Central memory CD8-positive, alpha-beta T cell (primary cell): ENCODE results near the gene BOD1L1.
"Not testable (repeated sequence)": the region's sequence is repeated elsewhere in the genome, so short reads cannot be mapped to it uniquely, and the experiment has no call there.

Experiments
- ATAC-seq: fragments of 150-1000 bp; cut with Tn5 transposase; replicated peaks from 2 replicates; pipeline ENCODE4 v1.10.0; 2022; ENCODE audit warnings: mild to moderate bottlenecking, moderate FRiP score, moderate number of reproducible peaks; ENCODE audit not compliant: poor library complexity, severe bottlenecking; ENCODE audit errors: extremely low read depth
- DNase-seq, 2 donors: peaks; one replicate each; pipeline ENCODE4 v3.0.0; 2021; ENCODE audit warnings: low spot score in 2 of 2
- H3K27ac Mint-ChIP-seq: one replicate; pipeline ENCODE4 v1.8.0; 2022; ENCODE audit warnings: low read depth, mild to moderate bottlenecking, moderate library complexity, mixed read lengths
- H3K27me3 Mint-ChIP-seq: one replicate; pipeline ENCODE4 v1.8.0; 2022; ENCODE audit warnings: mixed read lengths
- H3K36me3 Mint-ChIP-seq: one replicate; pipeline ENCODE4 v1.8.0; 2022; ENCODE audit warnings: mild to moderate bottlenecking, moderate library complexity, mixed read lengths; ENCODE audit not compliant: insufficient read depth
- H3K4me1 Mint-ChIP-seq: one replicate; pipeline ENCODE4 v1.8.0; 2022; ENCODE audit warnings: mixed read lengths
- H3K4me3 Mint-ChIP-seq: one replicate; pipeline ENCODE4 v1.8.0; 2022; ENCODE audit warnings: mild to moderate bottlenecking, moderate library complexity, mixed read lengths
- H3K9me3 Mint-ChIP-seq: one replicate; pipeline ENCODE4 v1.8.0; 2022; ENCODE audit warnings: mixed read lengths

Gene BOD1L1

DNA sequence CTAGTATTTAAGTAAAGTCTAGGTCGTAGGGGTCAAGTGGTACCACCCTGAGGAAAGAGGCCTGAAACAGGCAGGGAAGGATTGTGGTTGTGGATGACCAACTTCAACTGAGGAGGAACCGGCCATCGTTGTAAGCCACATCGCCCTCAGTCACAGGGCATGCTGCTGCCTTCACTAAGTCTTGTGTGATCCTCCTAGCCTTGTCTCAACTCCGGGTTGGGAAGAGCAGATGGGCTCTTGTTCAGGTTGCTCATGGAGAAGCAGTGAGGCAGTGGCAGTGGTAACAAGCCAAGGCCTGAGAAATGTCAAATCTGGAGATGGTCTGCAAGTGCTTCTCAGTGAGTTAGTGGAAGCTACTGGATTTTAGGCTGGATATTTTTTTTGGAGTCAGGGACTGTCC lies 60.4 kb downstream of the BOD1L1 start:
- ATAC-seq (no peak), DNase-seq (no peak)
- H3K27ac Mint-ChIP-seq = no peak overlapping the region
- peaks cover 4% of the 10 kb centered on the region for H3K4me1 Mint-ChIP-seq
- no peaks in the 10 kb centered on the region for H3K9me3 Mint-ChIP-seq
- no peak overlapping the region for H3K4me3 Mint-ChIP-seq
- no peaks in the 10 kb centered on the region for H3K27me3 Mint-ChIP-seq
- H3K36me3 Mint-ChIP-seq = peaks cover 30% of the 10 kb centered on the region

- peaks cover 21% of the 10 kb centered on the region for H3K27me3 Mint-ChIP-seq
- no peaks in the 10 kb centered on the region for H3K4me1 Mint-ChIP-seq
- no peak for DNase-seq
- H3K9me3 Mint-ChIP-seq = no peaks in the 10 kb centered on the region
- H3K4me3 Mint-ChIP-seq = no peak overlapping the region
- H3K27ac Mint-ChIP-seq = no peak overlapping the region
- peaks cover 2% of the 10 kb centered on the region for H3K36me3 Mint-ChIP-seq
- no peak for ATAC-seq
Observed at GRCh38 chr4:13562876-13563275, 64.6 kb downstream of the BOD1L1 start.

DNA sequence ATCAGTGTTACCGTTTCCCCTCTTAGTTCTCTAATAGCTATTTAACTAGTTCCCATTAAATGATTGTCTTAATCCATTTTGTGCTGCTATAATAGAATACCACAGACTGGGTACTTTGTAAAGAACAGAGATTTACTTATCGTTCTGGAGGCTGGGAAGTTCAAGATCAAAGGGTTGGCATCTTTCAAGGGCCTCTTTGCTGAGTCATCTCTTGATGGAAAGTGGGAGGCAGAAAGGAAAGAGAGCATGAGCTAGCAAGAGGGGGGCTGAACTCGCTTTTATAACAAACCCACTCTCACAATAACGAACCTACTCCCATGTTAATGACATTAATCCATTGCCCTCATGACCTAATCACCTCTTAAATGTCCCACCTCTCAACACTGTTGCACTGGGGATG lies 65.9 kb downstream of the BOD1L1 start:
- no peak overlapping the region for H3K4me3 Mint-ChIP-seq
- H3K9me3 Mint-ChIP-seq = no peaks in the 10 kb centered on the region
- H3K4me1 Mint-ChIP-seq = no peaks in the 10 kb centered on the region
- ATAC-seq (no peak), DNase-seq (no peak)
- H3K27ac Mint-ChIP-seq = no peak overlapping the region
- peaks cover 27% of the 10 kb centered on the region for H3K27me3 Mint-ChIP-seq
- peaks cover 2% of the 10 kb centered on the region for H3K36me3 Mint-ChIP-seq

- DNase-seq, H3K36me3 Mint-ChIP-seq, H3K4me3 Mint-ChIP-seq, ATAC-seq, H3K9me3 Mint-ChIP-seq, H3K27ac Mint-ChIP-seq, H3K4me1 Mint-ChIP-seq: not testable (repeated sequence)
- H3K27me3 Mint-ChIP-seq = peaks cover 31% of the 10 kb centered on the region
Observed at GRCh38 chr4:13560111-13560510, 67.4 kb downstream of the BOD1L1 start.

DNA sequence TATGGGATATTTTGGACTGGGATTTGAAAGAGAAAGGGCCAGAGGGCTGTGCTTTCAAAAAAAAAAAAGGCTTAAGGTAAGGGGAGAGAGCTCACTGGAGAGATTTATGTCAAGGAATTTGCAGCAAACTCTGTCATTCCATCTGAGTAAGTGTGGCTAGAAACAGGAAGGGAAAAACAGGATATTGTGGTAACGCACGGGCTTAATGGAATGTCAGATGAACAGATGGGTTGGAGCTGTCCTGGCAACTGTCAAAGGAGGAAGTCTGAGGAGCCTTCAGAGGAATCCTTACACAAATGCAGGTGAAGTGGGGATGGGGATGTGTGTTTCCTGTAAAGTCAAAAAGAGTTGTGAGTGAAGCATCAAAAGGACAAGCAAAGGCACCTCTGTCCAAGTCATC lies 68.1 kb downstream of the BOD1L1 start:
- Mint-ChIP-seq H3K36me3 (no peaks in the 10 kb centered on the region), H3K27me3 (peaks cover 32% of the 10 kb centered on the region), H3K9me3 (no peaks in the 10 kb centered on the region), H3K27ac (no peak overlapping the region), H3K4me3 (no peak overlapping the region), H3K4me1 (no peaks in the 10 kb centered on the region)
- no peak for ATAC-seq
- no peak for DNase-seq

GRCh38 chr4:13558881-13559280 lies 68.6 kb downstream of the BOD1L1 start:
- peaks cover 38% of the 10 kb centered on the region for H3K27me3 Mint-ChIP-seq
- ATAC-seq = no peak
- no peak overlapping the region for H3K27ac Mint-ChIP-seq
- H3K9me3 Mint-ChIP-seq = no peaks in the 10 kb centered on the region
- H3K4me3 Mint-ChIP-seq = no peak overlapping the region
- DNase-seq = no peak
- H3K36me3 Mint-ChIP-seq = no peaks in the 10 kb centered on the region
- no peaks in the 10 kb centered on the region for H3K4me1 Mint-ChIP-seq

- H3K4me1 Mint-ChIP-seq = no peaks in the 10 kb centered on the region
- no peaks in the 10 kb centered on the region for H3K36me3 Mint-ChIP-seq
- H3K9me3 Mint-ChIP-seq = no peaks in the 10 kb centered on the region
- ATAC-seq = no peak
- H3K4me3 Mint-ChIP-seq = no peak overlapping the region
- H3K27me3 Mint-ChIP-seq = peaks cover 64% of the 10 kb centered on the region
- no peak overlapping the region for H3K27ac Mint-ChIP-seq
- no peak for DNase-seq
Observed at GRCh38 chr4:13555325-13555724, 72.2 kb downstream of the BOD1L1 start.

GRCh38 chr4:13553081-13553480 lies 74.4 kb downstream of the BOD1L1 start:
- ATAC-seq (no peak), DNase-seq (no peak)
- Mint-ChIP-seq H3K36me3 (peaks cover 7% of the 10 kb centered on the region), H3K27ac (no peak overlapping the region), H3K4me3 (no peak overlapping the region), H3K9me3 (no peaks in the 10 kb centered on the region), H3K27me3 (peaks cover 70% of the 10 kb centered on the region), H3K4me1 (peaks cover 9% of the 10 kb centered on the region)

DNA sequence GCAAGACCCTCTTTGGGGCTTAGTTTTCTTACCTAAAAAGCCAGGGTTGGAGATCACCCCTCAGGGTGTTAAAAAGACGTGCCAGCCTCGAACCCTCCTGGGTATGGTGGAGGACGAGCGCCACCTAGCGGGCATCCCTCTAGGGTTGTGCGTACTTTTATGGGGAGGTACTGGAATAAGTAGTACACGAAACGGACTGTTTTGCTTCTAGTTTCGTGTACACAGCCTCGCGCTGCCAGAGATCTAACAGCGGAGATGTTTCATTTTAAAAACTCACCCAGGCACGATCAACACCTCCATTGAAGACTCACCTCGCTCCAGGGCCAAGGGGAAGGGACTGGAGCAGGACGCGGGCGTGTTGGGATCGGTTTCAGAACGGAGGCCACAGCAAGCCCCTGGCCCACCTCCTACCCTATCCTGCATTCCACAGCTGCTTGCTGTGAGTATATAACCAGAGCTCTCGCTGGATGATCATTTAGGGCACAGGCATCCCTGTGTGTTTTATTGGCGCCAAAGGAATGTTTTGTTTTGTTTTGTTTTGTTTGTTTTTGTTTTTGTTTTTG lies 78.5 kb downstream of the BOD1L1 start:
- Mint-ChIP-seq H3K4me3 (peak overlapping the region; percentile 77), H3K4me1 (peaks cover 28% of the 10 kb centered on the region), H3K36me3 (peaks cover 23% of the 10 kb centered on the region), H3K9me3 (no peaks in the 10 kb centered on the region), H3K27me3 (peaks cover 86% of the 10 kb centered on the region), H3K27ac (no peak overlapping the region)
- ATAC-seq (peak; percentile 66), DNase-seq (peak; percentile 57 to 71)

DNA sequence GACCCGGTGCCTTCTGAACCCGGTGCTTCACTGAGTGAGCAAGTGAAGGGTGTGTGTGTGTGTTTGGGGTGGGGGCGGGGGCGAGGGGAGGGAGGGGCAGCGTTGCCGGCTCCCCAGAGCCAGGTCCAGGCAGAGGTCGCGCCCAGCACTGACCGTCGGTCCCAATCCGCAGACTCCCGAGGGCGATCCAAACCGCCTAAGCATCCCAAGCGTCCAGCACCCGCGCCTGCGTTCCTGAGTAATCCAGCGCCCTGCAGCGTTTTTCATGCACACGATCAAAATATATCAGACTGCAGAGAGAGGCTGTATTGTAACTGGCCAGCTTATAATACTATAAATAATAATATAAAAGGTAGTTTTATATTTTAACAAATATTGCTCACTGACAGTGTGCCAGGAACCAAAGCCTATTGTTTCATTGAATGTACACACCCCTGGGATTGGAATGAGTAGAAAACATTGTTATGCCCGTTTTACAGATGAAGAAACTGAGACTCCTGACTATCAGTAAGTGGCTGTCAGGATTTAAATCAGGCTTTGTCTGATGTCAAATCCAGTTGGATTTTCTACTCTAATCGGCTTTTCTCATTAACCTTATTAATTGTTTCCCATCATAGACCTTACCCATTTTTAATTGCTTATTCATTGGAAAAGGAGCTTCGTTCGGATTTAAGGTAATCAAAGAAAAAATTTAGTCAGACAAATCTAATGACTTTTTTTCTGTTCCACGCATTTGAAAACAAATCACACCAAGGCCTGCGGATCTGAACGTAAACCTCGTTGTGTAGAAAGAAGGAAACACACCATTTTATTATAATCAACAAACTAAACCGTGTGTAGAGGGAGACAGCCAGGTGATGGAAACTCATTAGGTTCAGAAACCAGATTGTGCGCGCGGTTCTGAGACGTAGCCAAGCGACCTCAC lies 79.2 kb downstream of the BOD1L1 start:
- Mint-ChIP-seq H3K27ac (no peak overlapping the region), H3K27me3 (peaks cover 84% of the 10 kb centered on the region), H3K36me3 (peaks cover 24% of the 10 kb centered on the region), H3K9me3 (no peaks in the 10 kb centered on the region), H3K4me3 (peak overlapping the region; percentile 77), H3K4me1 (peaks cover 28% of the 10 kb centered on the region)
- ATAC-seq = no peak
- no peak for DNase-seq

- no peak for ATAC-seq
- H3K27me3 Mint-ChIP-seq = peaks cover 84% of the 10 kb centered on the region
- peaks cover 25% of the 10 kb centered on the region for H3K36me3 Mint-ChIP-seq
- no peak for DNase-seq
- H3K4me1 Mint-ChIP-seq = peaks cover 28% of the 10 kb centered on the region
- H3K9me3 Mint-ChIP-seq = no peaks in the 10 kb centered on the region
- peak overlapping the region; percentile 62 for H3K27ac Mint-ChIP-seq
- peak overlapping the region; percentile 77 for H3K4me3 Mint-ChIP-seq
Observed at GRCh38 chr4:13547485-13548041, 80.0 kb downstream of the BOD1L1 start.

DNA sequence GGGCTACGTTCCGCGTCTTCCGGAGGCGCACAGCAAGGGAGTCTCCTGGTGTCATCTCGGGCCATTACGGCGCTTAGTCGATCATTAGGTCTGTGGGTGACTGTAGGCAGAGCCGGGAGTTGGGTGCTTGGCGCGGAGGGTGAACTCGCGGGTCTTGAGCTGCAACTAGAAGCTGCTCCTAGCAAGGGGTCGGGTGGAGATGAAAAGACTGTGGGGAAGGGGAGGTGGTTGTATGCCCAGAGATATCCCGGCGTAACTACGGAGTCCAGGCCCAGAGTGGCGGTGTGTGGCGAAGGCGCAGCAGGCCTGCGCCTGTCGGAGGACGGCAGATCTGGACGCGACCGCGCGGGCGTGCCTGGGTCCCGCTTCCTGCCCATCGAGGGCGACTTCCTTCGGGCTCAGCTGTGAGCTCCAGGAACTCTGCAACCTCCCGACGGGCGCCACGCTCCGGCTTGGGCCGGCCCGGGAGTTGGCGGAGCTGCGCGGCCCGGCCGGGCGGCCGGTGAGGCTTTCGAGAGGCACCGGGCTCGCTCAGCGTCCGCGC lies 80.5 kb downstream of the BOD1L1 start:
- H3K36me3 Mint-ChIP-seq = peaks cover 25% of the 10 kb centered on the region
- peaks cover 82% of the 10 kb centered on the region for H3K27me3 Mint-ChIP-seq
- ATAC-seq (no peak), DNase-seq (no peak)
- peak overlapping the region; percentile 77 for H3K4me3 Mint-ChIP-seq
- H3K4me1 Mint-ChIP-seq = peaks cover 28% of the 10 kb centered on the region
- H3K27ac Mint-ChIP-seq = peak overlapping the region; percentile 62
- no peaks in the 10 kb centered on the region for H3K9me3 Mint-ChIP-seq
